Left lung (tissue), 10 donors: ENCODE results near the gene LHX2. TPM values are rescaled to one million over a fixed set of nuclear protein-coding genes. Genes with fewer than 3 reads are reported as not detected.

Source experiments
- ATAC-seq: fragments of 200-7000 bp; cut with Tn5 transposase; one replicate; pipeline ENCODE4 v1.9.1; 2020; ENCODE audit warnings: moderate library complexity
- DNase-seq, 4 donors: peaks; one replicate each; pipeline ENCODE4 v3.0.0-alpha.2; 2013 to 2020
- H3K27ac ChIP-seq, 2 donors: fragments of 200-600 bp; sonication (generic) in 1 of 2; one replicate each; pipeline versions ENCODE4 v1.5.0 to v1.8.0; 2020 to 2021
- H3K27me3 ChIP-seq, 2 donors: fragments of 200-600 bp; sonication (generic) in 1 of 2; one replicate each; pipeline versions ENCODE4 v1.5.0 to v1.8.0; 2020 to 2021
- H3K36me3 ChIP-seq, 2 donors: fragments of 200-600 bp; sonication (generic) in 1 of 2; one replicate each; pipeline versions ENCODE4 v1.5.0 to v1.8.0; 2020 to 2021
- H3K4me1 ChIP-seq, 2 donors: fragments of 200-600 bp; one replicate each; pipeline ENCODE4 v1.8.0; 2021
- H3K4me3 ChIP-seq, 2 donors: fragments of 200-600 bp; sonication (generic) in 1 of 2; one replicate each; pipeline versions ENCODE4 v1.5.0 to v1.8.0; 2020 to 2021; ENCODE audit warnings: mild to moderate bottlenecking in 1 of 2
- H3K9me3 ChIP-seq, 2 donors: fragments of 200-600 bp; sonication (generic) in 1 of 2; one replicate each; pipeline versions ENCODE4 v1.5.0 to v1.8.0; 2020 to 2021
- CTCF ChIP-seq, 2 donors: fragments of 200-600 bp; sonication (generic) in 1 of 2; IDR thresholded peaks; one replicate each; pipeline versions ENCODE4 v1.5.0 to v1.8.0; 2021; ENCODE audit warnings: antibody characterized with exemption in 2 of 2
- intact Hi-C, 2 donors: fragments of 100-400 bp; cut with DNase I; formaldehyde crosslinking; loops; one replicate each; pipeline versions ENCODE4 v1.11.2 to v1.14.2; 2022
- polyA plus RNA-seq, 6 donors: library from polyadenylated mRNA; unstranded; fragments of 120-200 nt; gene quantifications; one replicate each; pipeline ENCODE4 v1.2.1, GENCODE V29; 2013; ENCODE audit not compliant: insufficient read length in 6 of 6
- total RNA-seq, 2 donors: library from RNA; stranded (reverse); fragmentation: NEBNext Ultra II Directional; extraction: Animal tissue kit (Norgen Biotek cat#: 25700); gene quantifications; one replicate each; pipeline ENCODE4 v1.2.1, GENCODE V29; 2021
- donor health status: DM: no; HTN: yes; CAD: no.
- donor health status: DM: no; HTN: no; CAD: no.

Gene LHX2
- total and polyA plus RNA-seq, 8 donors = 0.12 to 0.26 (median 0.21) TPM; not detected in 4

GRCh38 chr9:123999661-124000060 is 11.9 kb upstream of the LHX2 start:
- Histone ChIP-seq H3K4me3 (no peak overlapping the region), H3K9me3 (no peaks in the 10 kb centered on the region), H3K36me3 (no peaks in the 10 kb centered on the region), H3K27me3 (peaks cover 91 to 98% of the 10 kb centered on the region in 2 donors), H3K4me1 (peaks cover 0 to 40% of the 10 kb centered on the region in 2 donors), H3K27ac (no peak overlapping the region)
- TF ChIP-seq CTCF (IDR thresholded peaks at IDR 0.05) = no peak
- intact Hi-C loops = no loop called here
- ATAC-seq (no peak), DNase-seq (no peak)

DNA sequence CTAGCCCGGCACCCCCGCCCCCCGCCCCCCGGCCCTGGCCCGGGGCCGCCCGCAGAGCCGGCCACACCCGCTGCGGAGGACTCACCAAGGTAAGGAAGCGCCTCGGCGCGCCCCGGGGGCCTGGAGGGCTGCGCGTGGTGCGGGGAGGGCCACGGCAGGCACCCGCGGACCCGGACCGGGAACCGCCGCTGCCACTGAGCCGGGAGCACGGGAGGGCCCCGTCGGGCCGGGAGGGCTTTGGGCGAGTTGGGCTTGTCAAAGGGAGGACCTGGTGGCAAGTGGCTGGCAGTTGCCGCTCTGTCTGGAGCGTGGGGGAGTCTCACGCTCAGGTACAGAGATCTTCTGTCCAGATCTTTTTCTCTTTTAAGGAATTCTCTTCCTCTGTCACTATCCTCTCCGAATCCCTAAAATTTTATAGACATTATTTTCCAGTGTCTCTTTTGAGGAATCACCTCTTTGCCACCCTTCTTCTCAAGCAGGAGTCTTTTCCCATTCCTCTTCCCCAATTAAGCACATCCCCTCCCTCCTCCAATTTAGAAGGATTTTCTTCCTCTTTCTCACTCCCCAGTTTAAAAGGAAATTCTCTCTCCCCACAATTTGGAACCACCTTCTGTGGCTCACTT is 11.3 kb upstream of the LHX2 start:
- no peaks in the 10 kb centered on the region for H3K36me3 ChIP-seq
- no peak overlapping the region for H3K27ac ChIP-seq
- ATAC-seq (no peak), DNase-seq (no peak)
- peaks cover 91 to 98% of the 10 kb centered on the region in 2 donors for H3K27me3 ChIP-seq
- peaks cover 0 to 40% of the 10 kb centered on the region in 2 donors for H3K4me1 ChIP-seq
- intact Hi-C loops = no loop called here
- no peaks in the 10 kb centered on the region for H3K9me3 ChIP-seq
- H3K4me3 ChIP-seq = no peak overlapping the region
- TF ChIP-seq CTCF (IDR thresholded peaks at IDR 0.05) = no peak

DNA sequence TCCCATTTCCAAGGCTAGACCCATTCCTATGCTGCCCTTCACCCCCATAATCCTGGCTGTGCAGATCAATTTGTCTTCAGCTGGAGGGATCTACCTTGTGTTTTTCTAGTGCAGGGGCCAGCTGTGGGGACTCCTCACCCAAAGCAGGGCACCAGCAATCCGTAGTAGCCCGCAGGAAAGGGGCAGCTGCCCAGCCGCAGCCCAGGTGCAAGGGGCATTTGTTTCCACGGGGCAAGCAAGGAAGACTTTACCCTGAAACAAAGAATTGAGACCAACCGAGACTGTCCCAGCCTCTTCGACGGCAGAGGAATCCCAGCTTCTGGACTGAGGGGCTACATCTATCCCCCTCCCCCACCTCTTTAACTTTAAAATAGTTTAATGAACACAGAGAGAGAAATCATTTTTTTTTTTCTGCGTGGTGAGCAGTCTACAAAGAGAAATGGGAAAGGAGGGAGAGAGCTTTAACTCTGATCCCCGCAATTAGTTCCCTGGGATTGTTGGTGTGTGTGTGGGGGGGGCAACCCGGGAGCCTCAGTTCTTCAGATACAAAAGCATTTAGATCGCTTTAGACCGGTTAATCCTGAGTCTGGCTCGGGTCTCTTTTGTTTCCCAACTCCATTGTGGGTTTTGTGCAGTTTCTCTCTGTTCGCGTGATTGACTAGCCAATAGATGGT is 10.6 kb upstream of the LHX2 start:
- Histone ChIP-seq H3K4me3 (no peak overlapping the region), H3K36me3 (no peaks in the 10 kb centered on the region), H3K4me1 (peaks cover 0 to 40% of the 10 kb centered on the region in 2 donors), H3K27ac (no peak overlapping the region), H3K9me3 (no peaks in the 10 kb centered on the region), H3K27me3 (peaks cover 91 to 98% of the 10 kb centered on the region in 2 donors)
- intact Hi-C loops = no loop called here
- ATAC-seq = no peak
- DNase-seq = no peak
- no peak for TF ChIP-seq CTCF (IDR thresholded peaks at IDR 0.05)

GRCh38 chr9:124001458-124001799 is 10.1 kb upstream of the LHX2 start:
- no peak for ATAC-seq
- H3K4me1 ChIP-seq = peaks cover 0 to 38% of the 10 kb centered on the region in 2 donors
- H3K36me3 ChIP-seq = no peaks in the 10 kb centered on the region
- no peak for TF ChIP-seq CTCF (IDR thresholded peaks at IDR 0.05)
- DNase-seq = no peak
- H3K27me3 ChIP-seq = peaks cover 91 to 98% of the 10 kb centered on the region in 2 donors
- H3K27ac ChIP-seq = no peak overlapping the region
- H3K9me3 ChIP-seq = no peaks in the 10 kb centered on the region
- H3K4me3 ChIP-seq = no peak overlapping the region
- intact Hi-C loops = no loop called here

- Histone ChIP-seq H3K4me3 (no peak overlapping the region), H3K27ac (no peak overlapping the region), H3K4me1 (peaks cover 0 to 32% of the 10 kb centered on the region in 2 donors), H3K27me3 (peaks cover 93 to 98% of the 10 kb centered on the region in 2 donors), H3K9me3 (no peaks in the 10 kb centered on the region), H3K36me3 (no peaks in the 10 kb centered on the region)
- ATAC-seq (no peak), DNase-seq (no peak)
- no peak for TF ChIP-seq CTCF (IDR thresholded peaks at IDR 0.05)
- intact Hi-C loops = no loop called here
Measured at GRCh38 chr9:124001866-124002525, 9.6 kb upstream of the LHX2 start.
